WI38 (cell line): Measurements from ENCODE around the gene EIF2AK2.

ENCODE experiments used
- H3K4me3 ChIP-seq: 2 replicates; pipeline ENCODE4 v1.5.1; 2011; ENCODE audit warnings: low read depth, mild to moderate bottlenecking, control low read depth, low read length
- CTCF ChIP-seq: IDR thresholded peaks from 2 replicates; pipeline ENCODE4 v1.5.1; 2012; ENCODE audit warnings: low read depth, mild to moderate bottlenecking, control low read depth, low read length

EIF2AK2 gene

GRCh38 chr2:37196320-37197195 is 39.8 kb upstream of the EIF2AK2 start, which contains the start of gene CEBPZOS:
Gene CEBPZOS, plus strand, starts transcription at chr2:37196496. Its CDS starts 3,209 bp downstream, at chr2:37199705.
- peak within 1 kb of the TSS; percentile 79 for H3K4me3 ChIP-seq
- TF ChIP-seq CTCF = no peak

GRCh38 chr2:37195862-37196319 is 39.1 kb upstream of the EIF2AK2 start:
- H3K4me3 ChIP-seq = peak overlapping the region; percentile 79

GRCh38 chr2:37192551-37192950 is 35.8 kb upstream of the EIF2AK2 start:
- no peak overlapping the region for H3K4me3 ChIP-seq
- TF ChIP-seq CTCF = no peak

GRCh38 chr2:37191747-37192146 is 35.0 kb upstream of the EIF2AK2 start:
- TF ChIP-seq CTCF = no peak

GRCh38 chr2:37191253-37191652 is 34.5 kb upstream of the EIF2AK2 start:
- no peak overlapping the region for H3K4me3 ChIP-seq
- TF ChIP-seq CTCF = no peak

More at GRCh38 chr2:37191747-37192146, 35.0 kb upstream of the EIF2AK2 start:
- no peak overlapping the region for H3K4me3 ChIP-seq

- no peak overlapping the region for H3K4me3 ChIP-seq
- no peak for TF ChIP-seq CTCF
Observed at GRCh38 chr2:37190290-37190689, 33.5 kb upstream of the EIF2AK2 start.

GRCh38 chr2:37189452-37190153 is 32.8 kb upstream of the EIF2AK2 start:
- TF ChIP-seq CTCF = no peak
- no peak overlapping the region for H3K4me3 ChIP-seq
